ENCODE results near the gene LTB4R.
A peak's percentile ranks its signal among the peaks of the same experiment; 100 is the strongest.

The LTB4R gene

DNA sequence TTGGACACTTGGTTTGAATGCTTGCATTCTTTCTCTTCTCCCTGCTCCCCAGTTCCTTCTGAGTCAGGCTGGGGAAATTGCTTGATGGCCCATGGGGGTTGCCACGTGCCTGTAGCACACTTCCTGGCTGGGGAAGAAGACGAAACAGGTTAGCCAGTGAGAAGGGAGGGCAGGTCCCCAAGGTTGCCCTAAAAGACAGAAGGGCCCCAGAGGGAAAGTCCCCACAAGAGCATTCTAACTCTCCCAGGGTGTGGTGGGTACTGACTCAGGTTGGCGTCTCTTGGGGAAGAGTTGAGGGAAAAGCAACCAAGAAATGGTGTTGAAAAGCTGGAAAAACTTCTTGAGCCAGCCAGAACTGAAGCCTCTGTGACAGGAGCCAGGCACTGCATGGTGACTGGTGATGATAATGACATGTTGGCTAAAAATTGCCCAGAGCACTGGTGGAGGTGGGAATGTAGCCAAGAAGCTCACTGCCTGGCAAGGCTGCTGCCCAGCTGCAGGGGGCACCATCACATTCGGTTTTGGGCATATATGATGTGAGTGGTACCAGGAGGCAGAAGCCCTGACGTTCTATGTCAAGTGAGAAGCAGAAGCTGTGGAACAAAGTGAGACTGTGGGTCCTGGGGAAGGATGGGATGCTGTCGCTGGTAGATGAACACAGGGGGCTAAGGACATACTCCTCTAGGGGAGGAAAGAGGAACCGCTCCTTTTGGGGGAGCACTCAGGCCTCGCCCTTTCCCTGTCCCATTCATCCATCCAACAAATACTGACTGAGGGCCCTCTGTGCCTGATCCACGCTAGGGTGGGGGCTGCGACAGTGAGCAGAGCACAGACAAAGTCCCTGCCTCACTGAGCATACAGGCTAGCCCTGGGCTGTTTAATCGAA lies 31.8 kb upstream of the LTB4R start:
- no peak for DNase-seq

DNA sequence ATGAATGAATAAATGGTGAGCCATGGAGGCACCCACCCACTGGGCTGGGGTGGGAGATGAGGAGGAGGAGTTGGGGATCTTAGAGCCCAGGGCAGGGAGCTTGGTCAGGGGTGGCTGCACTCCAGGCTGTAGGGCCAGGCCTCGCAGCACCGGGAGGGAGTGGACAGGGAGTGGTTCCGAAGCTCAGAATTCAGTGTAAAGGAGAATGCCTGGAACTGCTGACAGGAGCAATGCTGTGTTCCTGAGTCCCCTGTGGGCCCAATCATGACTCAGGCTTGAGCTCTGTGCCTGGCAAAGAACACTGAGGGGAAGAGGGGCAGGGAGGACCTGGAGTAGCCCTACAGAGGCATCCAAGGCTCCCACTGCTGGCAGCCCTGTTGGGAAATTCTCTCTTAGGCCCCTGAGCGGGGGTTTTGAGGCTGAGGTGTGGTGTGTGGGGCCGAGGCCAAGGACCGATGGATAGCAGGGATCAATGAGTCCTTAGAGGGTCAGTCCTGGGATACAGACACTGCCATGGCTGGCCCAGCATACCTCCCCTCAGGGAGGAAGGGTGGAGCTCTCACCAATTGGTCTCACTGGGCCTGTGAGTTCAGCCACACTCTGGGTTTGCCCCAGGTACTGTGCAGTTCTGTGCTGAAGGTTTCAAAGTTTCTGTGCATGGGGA lies 30.4 kb upstream of the LTB4R start:
- DNase-seq: no peak

DNA sequence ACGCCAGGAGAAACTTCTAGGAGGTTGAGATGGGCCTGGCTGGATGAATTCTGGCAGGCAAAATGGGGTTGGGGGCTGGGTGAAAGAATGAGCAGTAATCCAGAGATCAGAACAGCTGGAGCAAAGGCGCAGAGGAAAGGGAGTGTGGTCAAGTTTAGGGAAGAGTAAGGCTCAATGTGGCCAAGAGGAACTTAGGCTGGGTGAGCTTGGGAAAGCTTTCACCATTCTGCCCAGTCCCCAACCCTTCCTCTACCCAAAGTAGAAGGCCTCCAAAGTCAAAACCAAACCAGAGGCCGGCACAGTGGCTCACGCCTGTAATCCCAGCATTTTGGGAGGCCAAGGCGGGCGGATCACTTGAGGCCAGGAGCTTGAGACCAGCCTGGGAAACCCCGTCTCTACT lies 29.7 kb upstream of the LTB4R start:
- DNase-seq: no peak

DNA sequence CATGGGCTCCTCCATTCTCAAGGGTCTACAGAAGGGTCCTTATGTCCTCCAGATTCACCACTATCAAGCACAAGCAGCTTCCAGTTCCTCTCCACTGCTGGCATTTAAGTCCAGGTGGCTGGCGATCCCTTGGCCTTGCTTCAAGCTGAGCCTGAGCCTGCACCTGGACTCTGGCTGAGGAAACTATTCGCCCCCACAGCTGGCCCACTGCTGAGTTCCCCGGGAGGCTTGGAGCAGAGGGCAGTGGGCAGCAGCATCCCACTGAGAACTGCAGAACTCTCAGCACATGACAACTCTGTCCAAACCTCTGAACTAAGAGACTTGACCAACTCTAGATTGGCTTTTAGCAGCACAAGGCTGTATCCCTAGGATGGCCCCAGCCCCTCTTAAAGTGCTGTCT lies 28.6 kb upstream of the LTB4R start:
- no peak for DNase-seq

DNA sequence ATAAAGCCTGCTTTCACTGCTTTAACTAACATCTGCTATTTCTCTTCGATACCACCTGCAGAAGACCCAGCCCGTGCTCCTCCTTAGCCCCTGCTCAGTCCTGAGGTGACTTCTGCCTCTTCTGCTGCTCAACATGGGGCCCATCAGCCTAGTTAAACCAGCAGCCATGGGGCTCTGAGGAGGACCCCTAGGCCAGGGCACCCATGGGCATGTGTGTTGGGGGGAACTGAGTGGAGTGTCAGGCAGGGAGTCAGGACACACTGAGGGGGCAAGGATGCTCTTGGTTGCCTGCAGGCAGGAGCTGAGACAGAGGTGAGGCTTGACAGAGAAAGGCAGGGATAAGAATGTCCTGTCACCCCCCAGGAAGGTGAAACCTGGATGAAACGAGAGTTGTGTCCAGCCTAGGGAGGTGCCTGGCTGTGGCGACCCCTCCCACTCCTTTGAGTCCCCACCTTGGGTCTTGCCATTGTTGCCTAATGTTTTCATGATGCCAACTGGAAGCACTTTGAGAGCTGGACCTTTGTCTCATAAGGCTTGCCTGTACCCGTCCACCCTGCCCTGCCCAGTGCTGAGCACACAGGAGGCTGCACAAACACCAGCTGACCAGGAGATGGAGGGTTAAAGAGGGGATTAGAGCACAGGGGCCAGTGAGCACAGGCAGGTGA lies 27.4 kb upstream of the LTB4R start:
- no peak for DNase-seq

DNA sequence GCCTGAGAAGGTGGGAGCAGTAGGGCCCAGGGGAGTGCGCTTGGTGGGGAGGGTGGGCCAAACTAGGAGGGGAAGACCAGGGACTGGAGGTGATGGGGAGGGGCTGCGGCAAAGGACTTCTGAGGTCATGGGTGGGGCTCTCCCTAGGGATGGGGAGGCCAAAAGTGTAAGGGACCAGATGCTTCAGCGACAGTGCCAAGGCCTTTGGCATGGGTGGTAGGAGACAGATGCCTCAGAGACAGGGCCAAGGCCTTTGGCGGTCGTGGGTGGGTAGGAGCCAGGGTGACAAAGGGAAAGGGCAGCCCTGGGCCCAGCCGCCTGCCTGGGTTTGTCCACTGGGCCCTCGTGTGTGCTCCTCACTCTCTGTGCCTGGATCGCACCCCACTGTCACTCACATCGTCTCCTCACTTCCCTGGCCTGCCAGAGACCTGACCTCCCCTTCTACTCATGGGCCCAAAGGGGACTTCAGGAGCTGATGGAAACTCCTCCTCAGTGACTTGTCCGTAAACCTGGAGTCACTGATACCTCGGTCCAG lies 26.7 kb upstream of the LTB4R start:
- no peak for DNase-seq

DNA sequence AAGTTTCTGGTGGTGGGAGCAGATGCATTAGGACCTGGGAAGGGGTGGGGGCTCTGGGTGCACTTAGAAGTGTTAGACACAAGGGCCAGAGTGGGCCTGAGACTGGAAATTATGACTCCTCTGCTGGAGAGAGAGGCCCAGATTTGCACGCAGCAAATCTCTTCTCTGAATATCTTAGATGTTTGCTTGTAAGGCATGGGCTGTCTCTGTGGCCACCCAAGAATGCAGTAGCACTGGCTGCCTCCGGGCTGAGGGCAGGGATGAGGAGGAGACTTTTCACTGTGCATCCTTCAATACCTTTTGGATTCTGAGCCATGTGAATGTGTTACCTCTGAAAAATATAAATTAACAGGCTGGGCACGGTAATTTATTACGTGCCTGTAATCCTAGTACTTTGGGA lies 26.0 kb upstream of the LTB4R start:
- DNase-seq: no peak

DNA sequence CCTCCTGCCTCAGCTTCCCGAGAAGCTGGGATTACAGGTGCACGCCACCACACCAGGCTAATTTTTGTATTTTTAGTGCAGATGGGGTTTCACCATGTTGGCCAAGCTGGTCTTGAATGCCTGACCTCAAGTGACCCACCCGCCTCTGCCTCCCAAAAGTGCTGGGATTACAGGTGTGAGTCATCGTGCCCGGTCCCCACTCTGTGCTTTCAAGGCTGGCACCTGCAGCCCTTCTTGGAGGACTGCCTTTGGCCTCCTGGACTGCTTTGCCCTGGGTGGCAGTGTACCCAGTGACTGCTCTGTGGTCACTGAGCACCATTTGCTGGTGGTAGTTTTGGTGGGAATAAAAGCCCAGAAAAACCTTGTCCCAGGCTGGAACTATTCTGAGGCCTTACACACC lies 24.3 kb upstream of the LTB4R start:
- DNase-seq: no peak

DNA sequence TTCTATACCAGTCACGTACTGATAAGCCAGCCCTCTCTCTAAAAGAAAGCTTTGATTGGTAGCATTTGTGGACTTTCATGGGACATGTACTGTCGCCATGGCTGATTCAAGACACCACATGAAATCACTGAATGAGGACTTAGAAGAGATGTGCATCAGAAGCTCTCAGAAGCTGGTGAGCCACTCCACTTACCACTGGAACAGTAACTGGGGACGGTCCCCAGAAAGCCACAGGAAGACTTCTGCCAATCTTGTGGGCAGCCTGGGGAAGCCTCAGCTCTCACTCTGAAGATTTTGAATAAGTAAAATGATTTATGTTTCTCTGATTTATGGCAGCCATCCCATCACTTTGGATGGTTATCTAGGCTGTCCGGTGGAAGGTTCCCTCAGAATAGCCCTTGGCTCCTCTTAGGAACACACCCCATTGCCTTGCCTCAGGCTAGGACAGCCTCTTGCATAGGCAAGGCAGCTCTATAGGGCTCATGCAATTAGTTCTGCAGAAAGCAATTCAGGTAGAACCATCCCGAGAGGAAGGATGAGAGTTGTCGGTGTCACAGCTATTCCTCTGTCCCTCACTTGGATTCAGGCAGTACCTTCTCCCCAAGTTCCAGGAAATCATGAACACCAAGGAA lies 21.5 kb upstream of the LTB4R start:
- no peak for DNase-seq

DNA sequence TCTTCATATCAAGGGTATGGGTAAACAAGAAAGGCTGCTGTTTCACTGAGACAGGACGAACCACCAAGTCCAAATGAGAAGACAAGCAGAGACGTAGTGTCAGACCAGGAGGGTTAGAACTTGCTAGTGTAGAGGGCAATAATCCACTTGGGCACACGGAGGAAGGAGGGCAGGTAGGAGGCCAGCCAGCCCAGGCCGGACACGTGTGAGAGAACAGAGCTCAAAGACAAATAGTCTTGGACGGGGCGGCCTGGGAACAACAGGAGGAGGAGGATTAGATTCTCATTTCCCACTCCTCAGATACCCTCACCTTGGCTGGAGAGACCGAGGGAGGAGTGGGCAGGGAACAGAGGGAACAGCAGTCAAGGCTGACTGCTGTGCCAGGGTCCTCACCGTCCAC lies 20.6 kb upstream of the LTB4R start:
- no peak for DNase-seq

DNA sequence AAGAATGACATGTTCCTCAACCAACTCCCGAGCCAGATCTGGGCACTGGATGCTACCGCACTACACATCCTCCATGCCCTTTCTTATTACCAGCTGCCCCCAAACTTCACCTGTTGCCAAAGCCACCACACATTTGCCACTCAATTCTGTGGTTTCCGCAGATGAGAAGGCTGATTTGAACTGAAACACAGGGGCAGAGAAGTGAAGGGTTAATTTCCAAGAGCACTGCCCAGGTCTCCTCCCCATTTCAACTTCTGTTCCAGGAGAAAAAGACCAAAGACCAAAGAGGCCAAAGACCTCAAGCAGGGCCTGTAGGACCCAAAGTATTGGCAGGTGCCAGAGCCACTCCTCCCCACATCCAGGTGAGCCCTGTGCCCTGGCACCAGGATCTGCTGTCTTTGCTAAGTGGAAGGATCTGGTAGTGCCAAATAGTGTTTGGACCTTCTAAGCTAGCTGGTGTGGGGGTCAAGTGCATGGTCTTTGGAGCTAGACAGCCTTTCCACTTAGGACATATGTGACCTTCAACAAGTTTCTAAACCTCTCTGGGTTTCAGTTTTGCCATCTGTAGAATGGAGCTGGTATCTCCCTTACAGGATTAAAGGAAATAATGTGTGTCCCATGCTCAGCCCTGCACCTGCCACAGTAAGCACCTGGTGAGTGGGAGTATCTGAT lies 19.7 kb upstream of the LTB4R start:
- DNase-seq: no peak

DNA sequence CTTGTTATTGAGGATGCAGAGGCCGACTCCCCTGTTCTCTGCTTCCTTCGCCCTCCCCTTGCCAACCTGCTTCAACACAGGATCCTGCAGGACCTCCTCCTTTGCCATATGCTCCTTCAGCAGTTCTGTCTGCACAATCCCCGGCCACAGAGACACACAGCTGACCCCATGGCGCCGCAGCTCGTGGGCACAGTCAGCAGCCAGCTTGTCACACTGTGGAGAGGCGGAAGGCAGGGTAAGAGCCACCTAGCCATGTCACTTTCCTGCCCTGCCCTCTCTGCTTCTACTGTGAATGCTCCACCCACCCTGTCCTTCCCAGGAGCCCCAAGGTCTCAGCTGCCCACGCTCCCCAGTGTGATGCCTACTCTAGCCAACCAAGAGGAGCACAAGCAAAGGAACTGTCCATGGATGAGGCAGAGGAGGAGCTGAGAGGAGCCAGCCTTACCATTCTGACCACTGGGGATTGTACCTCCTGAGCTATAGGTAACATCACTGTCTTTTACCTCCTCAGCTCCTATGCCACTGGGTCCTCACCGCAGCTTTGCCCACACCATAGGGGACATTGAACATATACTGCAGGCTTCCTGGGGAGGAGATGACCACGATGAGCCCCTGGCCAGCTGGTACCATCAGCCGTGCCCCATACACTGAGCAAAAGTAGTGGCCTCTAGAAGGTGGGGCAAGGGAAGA lies 19.0 kb upstream of the LTB4R start:
- DNase-seq: no peak

DNA sequence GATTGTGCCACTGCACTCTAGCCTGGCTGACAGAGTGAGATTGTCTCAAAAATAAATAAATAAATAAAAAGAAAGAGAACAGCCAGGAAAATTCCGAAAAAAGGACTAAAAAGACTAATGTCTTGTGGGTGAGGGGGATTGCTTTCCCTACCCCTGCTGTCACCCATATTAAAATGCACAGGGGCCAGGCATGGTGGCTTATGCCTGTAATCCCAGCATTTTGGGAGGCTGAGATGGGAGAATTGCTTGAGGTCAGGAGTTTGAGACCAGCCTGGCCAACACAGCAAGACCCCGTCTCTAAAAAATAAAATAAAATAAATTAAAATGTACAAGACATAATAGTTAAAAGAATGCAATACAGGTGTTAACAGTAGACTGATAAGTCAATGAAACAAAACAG lies 17.8 kb upstream of the LTB4R start:
- DNase-seq: no peak

DNA sequence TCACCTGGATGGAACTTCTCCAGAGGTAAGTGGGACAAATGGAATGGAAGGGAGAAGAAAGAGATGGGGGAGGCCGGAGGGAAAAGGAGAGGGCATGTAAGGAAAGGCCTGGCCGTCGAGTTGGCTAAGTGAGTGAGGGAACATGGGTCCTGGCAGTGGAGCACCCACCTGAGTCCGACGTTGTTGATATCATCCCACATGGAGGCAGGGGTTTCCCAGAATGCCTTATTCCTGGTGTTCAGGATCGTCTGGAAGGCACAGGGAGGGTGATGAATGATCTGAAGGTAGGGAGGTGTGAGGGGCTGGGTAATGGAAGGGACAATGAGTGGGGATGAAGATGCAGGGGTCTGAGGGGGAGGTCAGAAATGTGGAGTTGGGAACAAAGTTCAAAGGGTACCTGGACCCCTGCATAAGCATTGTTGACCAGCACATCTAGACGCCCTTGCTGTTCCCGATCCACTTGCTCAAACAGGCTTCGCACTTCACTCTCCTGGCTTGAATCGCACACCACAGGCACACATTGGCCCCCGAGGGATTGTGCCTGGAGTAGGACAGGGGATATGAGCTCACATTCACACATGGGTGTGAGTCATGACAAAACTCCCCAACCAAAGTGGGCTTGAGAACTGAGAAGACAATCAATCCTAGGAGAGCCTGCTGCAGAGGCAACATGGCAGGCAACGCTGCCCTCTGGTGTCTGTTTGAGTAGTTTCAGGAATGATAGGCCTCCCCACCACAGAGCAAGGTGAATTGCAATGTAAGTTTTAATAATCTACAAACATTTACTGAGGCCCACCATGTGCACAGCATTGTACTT lies 14.8 kb upstream of the LTB4R start:
- DNase-seq: peak; percentile 12

DNA sequence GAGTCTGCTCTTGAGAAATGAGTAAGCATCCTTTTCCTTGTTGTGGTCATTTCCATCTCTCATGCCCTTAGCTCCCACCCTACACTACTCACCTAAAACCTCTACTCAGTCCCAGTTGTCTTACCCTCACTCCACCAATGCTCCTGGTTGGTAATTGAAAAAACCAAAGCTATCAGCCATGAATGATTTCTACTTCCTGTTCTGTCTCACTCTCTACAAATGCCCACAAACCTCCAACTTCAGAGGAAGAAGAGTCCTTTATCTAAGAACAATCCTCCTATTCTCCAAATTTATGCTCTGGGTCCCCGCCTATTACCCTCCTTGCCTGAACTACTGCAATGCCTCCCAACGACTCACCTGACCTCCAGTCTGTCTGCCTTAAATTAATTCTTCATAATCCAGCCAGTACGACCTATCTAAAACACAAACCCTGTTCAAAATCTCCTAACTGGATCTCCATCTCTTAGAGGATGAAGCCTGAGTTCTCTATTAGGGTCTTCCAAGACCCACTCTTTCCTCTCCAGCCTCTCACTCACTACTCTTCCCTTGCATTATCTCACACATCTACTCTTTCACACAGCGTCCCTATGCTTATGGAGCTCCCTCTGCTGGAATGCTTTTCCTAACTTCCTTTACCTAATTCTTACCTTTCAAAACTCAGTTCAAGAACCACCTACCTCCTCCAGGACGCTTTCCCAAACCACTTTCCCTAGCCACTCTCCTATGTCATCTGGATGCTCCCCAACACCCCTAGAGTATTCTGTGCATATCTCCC lies 13.9 kb upstream of the LTB4R start:
- DNase-seq: no peak

DNA sequence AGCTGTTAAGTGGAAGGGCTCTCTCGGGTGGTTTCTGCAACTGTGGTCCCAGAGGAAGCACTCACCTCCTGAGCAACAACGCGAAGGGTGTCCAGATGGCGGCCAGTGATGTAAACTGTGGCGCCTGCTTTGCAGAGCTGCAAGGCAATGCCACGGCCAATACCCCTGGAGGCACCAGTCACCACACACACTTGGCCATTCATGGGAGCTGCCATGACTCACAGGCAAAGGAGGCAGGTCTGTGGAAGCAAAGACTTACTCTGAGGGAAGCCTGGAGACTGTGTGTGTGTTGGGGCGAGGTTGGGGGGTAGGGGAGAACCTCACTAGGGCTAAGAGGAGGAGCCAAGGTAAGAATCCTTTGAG lies 12.4 kb upstream of the LTB4R start:
- DNase-seq: no peak

DNA sequence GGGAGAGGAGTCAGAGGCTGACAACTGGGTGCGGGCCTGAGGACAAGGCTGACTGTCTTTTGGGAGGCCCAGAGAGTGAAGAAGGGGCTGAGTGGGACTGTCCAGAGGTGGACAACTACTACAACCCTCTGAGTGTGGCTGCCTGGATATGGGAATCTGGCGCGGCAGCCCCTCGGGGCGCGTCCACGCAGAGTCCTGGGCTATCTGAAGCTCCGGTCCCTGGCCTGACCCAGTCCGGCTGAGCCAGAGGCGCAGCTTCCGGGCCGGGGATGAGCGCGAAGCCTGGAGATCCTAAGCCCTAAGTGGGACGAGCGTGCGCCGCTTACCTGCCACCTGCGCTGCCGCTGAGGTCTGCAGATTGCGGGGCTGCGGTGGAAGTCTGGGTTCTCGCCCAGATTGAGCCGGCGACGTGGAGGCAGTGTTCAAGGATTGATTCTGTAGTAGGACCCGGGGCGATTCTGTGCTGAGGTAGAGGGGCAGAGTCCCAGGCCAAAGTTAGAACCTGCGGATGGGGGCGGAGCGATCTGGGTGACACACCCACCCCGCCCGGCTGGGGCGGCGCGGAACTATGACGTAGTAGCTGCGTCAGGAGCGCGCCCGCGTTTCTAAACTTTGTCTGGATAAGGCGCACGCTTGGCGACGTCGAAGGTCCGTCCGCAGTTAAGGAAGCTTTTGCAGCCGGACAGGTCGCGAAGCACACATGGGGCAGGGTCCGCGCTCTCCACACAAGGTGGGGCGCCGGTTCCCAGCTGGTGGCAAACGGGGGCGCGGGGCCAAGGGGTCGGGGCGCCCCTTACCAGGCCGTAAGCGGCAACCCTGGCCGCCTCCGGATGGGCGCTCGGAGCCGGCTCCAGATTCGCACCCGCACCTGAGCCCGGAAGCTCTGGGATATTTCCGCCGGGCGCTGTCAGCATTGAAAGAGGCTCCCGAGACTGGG lies 11.8 kb upstream of the LTB4R start, which contains the start of the genes DHRS1 and NOP9:
Gene DHRS1 (minus strand): TSS at position 526 of the 937 bp plus-strand sequence. CDS start 674 bp downstream, outside the sequence.
Gene NOP9 (plus strand): TSS at position 596 of the 937 bp plus-strand sequence. CDS start 105 bp downstream, at position 701.
- DNase-seq: peak; percentile 87

DNA sequence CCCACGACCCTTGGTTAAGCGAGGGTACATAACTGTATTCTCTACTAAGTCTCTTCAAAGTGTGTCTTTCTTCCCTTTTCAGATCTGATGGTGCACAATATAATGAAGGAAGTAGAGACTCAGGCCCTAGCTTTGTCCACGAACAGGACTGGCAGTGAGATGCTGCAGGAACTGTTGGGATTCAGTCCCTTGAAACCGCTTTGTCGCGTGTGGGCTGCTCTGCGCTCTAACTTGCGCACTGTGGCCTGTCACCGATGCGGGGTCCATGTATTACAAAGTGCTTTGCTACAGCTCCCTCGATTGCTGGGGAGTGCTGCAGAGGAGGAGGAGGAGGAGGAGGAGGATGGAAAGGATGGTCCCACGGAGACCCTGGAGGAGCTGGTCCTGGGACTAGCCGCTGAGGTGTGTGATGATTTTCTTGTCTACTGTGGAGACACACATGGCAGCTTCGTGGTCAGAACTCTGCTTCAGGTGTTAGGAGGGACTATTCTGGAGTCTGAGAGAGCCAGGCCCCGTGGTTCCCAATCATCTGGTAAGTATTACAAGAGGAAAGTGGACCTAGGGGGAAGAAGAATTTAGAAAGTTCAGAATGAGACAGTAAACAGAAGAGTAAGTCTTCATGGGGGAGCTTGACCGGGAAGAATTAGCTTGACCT lies 10.8 kb upstream of the LTB4R start:
- no peak for DNase-seq
